ENCODE measurements around the gene NDUFB10.
A peak's percentile ranks its signal among the peaks of the same experiment; 100 is the strongest.
"Not testable (repeated sequence)": the region's sequence is repeated elsewhere in the genome, so short reads cannot be mapped to it uniquely, and the experiment has no call there.

Gene NDUFB10

DNA sequence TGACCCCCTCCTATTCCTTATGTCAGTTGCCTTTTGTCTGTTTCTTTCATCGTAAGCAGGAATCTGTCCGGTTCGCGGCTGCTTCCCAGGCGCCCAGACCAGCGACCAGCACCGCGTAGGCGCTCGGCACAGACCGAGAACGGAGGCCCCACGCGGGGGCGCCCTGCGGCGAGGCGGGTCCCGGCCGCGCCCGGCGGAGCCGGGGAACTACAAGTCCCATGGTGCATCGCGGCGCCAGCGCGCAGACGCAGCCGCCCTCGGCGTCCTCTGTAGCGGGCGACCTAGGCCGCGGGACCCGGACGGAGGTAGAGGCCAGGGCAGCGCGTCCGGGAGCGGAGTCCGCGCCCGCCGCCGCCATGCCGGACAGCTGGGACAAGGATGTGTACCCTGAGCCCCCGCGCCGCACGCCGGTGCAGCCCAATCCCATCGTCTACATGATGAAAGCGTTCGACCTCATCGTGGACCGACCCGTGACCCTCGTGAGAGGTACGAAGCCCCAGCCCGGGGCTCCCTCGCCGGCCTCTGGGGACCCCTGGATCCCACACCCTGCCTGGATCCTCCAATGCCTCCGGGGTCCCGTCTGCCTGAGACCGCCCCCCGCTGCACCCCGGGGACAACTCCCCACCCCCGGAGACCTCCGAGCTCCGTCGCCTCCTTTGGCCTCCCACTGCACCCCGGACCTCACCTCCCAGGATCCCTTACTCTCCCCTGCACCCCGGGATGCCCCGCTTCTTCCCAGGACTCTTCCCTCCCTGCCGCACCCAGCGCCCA lies at the start of gene NDUFB10:
NDUFB10 (plus strand) TSS at position 270 of the 771 bp plus-strand sequence; CDS start at position 357, 87 bp downstream.
- DNase-seq = peak; percentile 96

DNA sequence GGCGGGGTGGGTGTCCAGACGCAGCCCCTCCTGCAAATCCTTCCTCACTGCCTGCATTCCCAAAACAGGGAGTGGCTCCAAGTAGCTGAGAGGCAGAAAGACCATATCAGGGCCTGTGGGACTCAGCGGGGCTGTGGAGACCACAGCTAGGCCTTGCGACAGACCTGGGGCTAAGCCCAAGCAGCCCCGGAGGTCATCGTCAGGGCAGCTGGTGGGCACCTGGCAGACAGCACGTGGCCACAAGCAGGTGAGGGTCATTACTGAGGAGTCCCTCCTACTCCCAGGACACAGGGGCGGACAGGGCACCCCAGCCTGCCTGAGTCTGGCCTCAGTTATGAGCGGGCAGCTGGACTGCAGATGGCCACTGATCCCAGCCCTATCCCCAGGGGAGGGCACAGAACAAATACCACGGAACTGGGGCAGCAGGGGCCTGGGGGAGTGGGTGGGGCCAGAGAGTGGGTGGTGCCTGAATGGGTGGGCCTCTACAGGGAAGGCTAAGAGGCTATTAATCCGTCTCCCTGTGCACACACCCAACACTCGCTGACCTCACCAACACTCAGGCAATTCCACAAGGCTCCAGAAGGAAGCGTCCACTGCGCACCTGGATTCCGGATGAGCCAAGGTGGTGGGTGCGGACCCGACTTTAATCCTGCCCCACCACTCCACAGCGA lies 49.6 kb upstream of the NDUFB10 start:
- DNase-seq = no peak

DNA sequence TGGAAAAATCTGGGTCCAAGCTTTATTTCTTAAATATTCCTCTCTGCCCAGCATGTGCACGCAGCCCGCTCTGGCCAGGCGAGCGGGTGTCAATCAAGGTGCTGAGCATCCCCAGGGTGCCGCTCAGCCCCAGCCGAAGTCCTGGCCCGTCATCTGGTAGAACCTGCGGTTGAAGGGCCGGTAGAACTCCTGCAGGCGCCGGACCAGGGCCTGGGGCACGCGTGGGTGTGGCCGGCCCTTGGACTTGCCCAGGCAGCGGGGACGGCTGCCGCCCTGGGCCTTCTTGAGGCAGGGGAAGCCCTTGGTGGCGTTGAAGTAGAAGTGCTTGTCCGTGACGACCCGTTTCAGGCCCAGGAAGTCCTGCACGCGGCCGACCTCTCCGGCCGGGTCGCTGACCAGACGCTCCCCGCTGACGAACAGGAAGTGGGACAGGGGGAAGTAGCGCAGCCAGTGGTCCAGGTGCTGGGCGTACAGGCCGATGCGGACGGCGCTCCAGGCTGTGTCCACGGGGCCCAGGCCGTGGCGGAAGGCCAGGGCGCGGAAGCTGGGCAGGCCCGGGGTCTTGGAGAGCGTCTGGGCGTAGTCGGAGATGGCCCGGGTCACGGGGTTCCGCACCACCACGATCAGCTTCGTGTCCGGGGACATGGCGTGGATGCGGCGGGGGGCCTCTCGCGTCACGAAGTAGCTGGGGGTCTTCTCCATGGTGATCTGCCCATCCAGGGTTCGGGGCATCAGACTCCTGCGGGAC lies 47.7 kb upstream of the NDUFB10 start:
- no peak for DNase-seq

DNA sequence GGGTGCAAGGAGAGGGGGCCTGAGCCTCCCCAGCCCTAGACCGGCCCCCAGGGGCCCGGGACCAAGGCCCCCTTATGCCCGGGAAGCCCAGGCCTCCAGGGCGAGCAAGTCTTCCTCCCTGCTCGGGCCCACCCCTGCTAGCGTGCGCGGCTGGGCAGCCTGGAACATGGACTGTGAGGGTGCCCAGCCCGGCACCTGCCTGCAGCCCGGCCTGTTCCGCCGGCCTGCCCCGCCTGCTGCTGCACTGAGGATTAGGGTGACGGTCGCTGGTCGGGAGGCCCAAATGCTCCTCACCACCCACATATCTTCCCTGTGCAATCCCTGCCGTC lies 47.2 kb upstream of the NDUFB10 start:
- DNase-seq = no peak

DNA sequence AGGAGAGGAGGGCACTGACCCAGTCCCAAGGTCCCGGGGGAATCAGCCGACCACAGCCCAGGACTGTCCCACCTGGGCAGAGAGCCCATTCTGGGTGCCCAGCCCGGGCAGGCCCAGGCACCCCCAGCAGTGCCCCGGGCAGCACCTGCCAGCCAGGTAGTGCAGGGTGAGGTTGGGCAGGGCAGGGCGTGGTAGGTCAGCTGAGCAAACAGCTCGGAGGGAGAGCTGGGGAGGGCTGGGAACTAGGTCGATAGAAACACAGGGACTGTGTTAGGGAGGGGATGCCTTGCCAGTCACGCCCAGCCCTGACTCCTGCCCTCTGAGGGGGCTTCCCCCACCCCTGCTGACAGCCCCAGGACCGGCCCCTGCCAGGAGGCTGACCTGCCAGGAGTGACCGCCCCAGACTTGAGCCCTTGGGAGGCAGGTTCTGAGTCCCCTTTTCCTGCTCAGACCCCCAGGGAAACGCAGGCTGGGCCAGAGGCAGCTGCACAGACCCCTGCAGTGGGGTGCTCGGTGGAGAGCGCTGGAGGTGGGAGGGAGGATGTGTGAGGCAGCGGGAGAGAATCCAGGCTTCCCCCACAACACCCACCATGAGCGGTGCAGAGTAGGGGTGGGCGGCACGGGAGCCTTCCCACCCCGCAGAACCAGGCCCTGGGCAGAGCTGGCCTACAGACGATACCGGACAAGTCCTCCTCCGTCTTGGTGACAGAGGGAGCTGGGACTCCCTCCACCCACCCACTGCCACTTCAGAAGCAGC lies 45.8 kb upstream of the NDUFB10 start:
- DNase-seq = no peak

DNA sequence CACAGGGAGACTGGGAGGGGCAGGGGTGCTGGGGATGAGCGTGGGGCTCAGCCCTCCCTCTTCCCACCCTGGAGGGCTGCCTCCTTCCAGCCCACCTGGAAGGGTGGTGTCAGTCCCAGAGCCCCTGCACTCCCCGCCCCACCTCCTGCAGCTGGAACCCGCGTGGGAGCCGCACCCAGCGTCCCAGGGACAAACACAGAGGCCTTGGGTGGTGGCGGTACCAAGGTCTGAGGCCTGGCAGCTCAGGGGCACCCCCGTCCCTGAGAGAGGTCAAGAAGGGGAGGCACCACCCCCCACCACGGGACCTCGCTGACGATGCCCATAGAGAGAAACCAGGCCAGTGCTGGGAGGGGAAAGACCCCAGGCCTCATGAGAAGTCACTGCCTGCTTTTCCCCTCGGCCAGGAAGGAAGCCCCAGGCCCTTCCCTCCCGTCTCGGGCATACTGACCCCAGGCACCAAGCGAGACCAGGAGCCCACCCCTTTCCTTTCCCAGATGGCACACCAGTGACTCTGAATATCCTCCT lies 45.2 kb upstream of the NDUFB10 start:
- no peak for DNase-seq

DNA sequence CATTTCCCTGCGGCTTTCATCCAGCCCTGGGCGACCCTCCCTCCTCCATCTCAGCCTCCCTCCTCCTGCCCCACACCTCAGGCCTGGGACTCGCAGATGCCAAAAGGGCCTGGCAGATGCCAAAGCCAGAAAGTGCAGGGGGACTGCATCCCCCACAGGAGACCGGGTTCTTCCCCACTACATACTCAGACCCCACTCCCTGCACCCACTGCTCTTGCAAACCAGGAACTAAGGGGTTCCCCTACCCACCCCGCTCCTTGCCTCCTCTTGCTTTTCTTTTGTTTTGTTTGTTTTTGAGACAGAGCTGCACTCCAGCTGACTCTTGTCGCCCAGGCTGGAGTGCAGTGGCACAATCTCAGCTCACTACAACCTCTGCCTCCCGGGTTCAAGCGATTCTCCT lies 44.4 kb upstream of the NDUFB10 start:
- DNase-seq = no peak

DNA sequence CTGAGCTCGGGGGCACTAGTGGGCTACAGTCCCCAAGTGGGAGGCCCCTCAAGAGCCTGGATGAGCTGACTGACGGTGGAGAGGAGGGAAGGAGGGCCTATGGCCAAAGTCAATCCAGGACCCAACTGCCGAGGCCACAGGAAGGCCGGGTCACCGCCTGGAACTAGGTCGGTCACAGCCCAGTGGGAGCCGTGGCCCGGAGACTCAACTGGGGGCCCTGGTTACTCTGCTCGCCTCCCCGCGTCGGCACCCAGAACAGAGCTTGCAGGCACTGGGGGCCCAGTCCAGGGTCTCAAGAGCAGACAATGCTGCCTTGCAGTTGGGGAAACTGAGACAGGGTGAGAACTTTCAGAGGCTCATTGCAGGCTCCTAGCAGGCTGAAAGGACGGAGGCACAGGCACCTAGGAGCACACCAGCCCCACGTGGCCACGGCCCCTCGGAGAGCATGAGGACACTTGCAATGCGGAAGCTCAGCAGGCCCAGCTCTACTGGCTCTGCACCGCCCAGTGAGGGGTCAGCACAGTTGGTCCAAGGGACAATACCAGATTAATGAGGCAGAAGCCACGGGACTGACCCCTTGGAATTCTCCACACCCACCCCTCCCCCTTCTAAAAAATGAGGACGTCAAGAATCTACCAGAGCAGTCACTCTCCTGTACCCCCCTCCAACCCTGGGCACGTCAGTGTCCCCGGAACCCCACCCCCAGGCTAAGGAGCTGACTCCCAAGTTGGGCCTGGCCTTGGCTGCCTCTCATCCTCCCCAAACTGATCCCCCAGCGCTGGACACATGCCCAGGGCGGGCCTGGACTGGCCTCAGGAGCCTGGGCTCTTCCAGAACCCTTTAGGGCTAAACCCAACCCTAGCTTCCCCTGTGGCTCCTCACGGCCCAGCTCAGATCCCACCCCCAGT lies 43.4 kb upstream of the NDUFB10 start:
- no peak for DNase-seq

DNA sequence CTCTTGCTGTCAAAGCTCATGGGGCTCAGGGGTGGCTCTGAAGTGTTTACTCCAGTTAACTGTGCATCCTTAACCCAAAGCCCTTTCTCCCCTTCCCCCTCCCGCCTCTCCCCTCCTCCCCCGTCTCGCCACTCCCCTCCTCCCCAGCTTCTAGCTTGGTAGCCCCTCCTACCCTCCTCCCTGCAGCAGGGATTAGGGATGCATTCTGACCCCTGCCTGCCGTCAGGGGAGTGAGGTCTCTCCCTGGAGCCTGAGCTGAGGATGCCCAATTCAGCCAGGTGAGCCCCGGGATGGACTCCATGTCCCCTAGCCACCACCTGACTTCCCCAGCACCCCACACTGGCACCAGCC lies 42.7 kb upstream of the NDUFB10 start:
- DNase-seq = no peak

DNA sequence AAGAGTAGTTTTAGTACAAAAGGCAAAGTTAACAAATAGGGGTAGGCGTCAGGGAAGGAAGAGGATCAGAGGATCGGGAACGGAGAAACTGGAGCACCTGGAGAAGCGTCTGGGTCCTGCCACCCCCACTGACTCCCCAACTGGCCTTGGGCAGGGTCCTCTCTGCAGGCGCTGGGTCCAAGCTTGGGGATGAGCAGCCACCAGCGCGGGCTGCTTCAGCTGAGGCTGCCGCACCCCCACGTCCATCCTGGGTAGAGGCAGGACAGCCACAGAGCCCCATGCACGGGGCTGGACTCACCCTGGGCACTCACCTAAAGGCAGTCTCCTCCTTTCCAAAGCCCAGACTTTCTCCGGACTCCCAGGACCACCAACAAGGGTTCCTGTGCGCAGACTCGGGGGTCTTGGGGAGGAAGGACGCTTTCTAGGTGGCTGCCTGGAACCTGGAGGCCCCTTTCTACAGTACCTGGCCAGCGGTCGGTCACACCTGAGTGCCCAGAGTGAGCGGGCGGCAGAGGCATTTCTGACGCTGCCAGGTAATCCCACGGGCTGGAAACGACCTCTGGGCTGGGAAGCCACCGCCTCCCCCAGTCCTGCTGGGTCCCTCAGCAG lies 42.2 kb upstream of the NDUFB10 start:
- no peak for DNase-seq

DNA sequence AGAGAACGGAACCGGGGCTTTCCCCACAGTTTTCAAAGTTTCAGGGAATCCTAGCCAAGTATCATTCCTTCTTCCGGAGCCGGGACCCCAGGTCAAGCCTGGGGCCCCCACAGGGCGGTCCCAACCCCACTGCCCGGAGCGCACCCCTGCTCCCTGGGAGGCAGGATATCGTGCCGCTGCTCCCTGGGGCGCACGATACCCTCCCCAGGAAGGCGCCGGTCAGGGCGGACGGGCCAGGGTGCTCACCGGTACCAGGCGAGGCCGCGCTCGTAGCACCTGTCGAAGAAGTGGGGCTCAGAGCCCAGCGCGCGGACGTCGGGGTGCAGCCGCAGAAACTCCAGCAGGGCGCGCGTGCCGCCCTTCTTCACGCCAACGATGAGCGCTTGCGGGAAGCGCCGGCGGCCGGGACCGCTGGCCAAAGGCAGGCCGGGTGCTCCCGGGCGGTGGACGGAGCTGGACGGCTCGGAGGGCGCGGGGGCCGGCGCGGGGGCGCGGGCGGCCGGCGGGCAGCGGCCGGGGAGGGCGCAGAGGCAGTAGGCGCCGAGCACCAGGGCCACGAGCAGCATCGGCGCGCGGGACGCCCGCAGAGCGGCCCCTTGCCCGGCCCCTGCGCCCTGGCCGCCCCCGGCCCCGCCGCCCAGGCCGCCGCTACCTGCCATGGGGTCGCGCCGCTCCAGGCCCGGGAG lies 41.5 kb upstream of the NDUFB10 start:
- no peak for DNase-seq

DNA sequence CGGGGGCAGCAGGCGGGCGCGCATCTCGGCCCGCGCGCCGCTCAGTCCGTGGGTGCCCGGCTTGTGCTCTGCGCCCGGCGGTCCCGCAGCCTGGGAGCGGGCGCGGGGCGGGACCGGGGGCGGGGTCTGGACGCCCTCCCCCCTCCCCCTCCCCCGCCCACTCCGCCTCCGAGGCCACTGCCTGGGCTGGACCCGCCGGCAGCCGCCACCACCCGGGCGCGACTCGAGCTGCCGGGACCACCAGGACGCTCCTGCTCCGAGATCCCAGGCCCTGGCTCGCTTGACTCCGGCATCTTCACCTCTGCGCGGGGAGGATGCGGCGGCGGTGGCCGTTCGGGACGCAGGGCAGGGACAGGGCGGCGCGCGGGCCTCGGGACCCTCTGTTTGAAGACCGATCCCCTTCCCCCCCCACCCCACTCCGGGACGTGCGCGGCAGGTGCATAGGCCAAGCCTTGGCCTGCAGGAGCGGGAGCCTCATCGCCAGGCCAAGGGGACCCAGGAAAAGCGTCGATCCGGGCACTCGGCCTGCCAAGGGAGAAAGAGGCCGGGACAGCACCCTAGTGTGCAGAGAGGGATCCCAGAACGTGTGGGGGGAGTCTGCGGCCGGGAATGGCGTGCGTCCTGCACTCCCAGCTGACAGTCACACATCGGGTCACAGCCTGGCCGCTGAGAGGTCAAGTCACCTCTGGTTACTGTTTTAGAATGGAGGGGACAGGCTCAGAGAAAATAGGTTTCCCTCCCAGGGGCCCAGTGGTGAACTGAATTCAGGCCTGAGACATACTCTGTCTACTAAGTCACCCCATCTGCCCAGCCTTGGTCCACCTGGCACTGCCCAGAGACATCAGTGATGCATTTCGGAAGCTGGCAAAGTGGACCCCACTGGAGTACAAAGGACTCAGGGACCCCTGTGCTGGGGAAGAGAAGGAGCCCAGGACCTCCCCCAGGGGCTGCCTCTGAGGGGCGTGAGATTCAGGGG lies 40.7 kb upstream of the NDUFB10 start, which contains the start of gene HS3ST6:
HS3ST6 (minus strand) TSS at position 65 of the 976 bp plus-strand sequence. CDS start 92 bp downstream, outside the sequence.
- no peak for DNase-seq

DNA sequence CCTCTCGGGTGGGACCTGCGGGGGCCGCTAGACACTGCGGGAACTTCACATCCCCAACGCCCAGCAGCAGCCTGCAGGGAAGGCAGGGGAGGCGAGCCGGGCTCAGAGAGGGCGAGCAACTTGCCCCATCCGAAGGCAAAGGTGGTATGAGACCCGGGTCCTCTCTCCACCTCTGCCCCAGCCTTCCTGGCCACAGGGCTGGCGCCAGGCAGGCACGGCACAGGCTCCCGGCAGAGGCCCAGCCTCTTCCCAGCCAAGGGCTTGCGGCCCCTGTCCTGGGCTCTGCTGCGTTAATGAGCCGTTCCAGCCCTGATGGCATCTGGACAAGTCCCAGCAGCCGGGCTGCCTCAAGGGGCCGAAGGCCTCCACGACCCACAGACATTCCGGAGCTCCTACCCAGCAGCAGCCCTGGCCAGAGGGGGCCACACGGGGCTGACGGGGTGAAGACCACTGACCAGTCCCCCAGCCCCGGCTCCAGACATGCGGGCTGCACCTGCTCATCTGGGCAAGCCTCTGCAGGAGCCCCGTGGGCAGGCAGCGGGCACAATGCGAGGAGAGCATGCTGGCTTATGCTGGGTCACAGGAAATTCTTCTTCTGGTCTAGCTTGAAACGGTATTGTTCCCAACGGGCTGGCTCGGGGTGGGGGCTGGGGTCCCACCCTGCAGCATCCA lies 39.9 kb upstream of the NDUFB10 start:
- DNase-seq = no peak

DNA sequence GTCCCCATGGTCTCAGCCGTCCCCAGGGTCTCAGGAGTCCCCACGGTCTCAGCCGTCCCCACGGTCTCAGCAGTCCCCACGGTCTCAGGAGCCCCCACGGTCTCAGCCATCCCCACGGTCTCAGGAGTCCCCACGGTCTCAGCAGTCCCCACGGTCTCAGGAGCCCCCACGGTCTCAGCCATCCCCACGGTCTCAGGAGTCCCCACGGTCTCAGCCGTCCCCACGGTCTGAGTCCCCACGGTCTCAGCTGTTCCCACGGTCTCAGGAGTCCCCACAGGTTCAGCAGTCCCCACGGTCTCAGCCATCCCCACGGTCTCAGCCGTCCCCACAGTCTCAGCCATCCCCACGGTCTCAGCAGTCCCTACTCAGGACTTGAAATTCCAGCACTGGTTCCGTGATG lies 39.2 kb upstream of the NDUFB10 start:
- DNase-seq = not testable (repeated sequence)

DNA sequence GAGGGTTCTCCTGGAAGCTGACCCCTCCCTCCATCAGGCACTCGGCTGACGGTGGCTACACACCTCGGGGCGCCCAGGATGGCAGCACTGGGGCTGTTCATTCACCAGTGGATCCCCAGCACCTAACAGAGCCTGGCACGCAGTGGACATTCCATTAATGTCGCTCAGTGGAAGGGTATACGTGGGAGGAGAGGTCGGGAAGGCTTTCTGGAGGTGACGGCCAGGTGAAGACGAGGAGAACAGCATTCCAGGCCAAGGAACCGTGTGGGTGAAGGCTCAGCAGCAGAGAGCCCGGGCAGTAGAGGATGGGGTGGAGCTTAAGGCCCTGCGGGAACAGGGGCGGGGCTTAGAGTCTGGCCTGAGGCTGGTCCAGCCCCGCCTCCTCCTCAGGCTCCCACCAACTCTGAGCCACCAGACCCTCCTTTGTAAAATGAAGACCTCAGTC lies 38.6 kb upstream of the NDUFB10 start:
- peak; percentile 43 for DNase-seq

DNA sequence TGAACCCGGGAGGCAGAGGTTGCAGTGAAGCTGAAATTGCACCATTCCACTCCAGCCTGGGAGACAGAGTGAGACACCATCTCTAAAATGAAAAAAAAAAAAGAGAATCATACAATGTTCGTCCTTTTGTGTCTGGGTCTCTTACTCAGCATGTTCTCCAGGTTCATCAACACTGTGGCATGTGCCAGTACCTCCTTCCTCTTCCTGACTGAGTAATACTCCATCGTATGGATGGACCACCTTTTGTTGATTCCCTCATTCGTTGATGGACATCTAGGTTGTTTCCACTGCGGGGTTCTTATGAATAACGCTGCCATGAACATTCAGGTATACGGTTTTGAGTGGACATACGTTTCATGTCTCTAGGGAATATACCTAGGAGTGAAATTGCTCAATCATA lies 37.0 kb upstream of the NDUFB10 start:
- DNase-seq = no peak

DNA sequence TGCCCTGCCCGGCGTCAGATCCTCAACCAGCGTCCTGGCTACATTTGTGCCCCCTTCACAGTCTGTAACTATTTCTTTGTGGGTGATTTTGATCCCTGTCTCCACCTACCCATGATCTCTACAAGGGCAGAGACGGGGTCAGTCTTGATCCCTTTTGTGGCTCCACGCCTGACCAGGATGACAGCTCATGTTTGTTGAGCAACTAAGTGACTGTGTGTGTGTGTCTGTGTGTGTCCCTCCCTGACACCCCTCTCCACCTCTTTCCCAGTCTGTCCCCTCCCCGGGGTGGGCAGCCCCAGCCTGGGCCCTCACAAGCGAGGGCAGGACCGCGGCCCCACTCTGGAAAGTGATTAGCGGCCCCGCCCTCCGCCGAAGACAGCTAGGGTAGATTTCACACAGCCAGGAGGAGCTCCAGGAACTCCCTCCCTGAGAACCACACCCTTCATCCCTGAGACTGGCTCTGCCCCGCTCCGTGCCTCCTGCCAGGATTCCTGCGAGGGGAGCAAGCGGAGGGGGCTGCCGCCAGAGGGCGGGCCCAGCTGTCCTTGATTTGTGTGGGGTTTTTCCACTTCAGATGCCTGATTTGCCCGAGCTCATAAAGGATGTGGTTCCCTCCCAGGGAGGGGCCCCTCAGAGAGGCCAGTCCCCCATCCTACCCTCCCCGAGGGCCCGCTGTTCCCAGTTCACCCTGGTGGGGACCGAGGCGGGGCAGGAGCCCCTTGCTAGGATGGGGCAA lies 35.9 kb upstream of the NDUFB10 start:
- no peak for DNase-seq

DNA sequence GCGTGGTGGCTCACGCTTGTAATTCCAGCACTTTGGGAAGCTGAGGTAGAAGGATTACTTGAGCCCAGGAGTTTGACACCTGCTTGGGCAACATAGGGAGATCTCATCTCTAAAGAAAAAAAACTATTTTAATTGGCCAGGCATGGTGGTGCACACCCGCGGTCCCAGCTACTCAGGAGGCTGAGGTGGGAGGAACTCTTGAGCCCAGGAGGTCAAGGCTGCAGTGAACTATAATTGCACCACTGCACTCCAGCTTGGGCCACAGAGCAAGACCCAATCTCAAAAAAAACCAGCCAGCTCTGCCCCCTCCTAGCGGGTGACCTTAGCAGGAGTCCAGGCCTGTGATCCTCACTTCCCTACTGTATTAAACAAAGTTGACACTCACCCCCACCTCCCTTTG lies 35.2 kb upstream of the NDUFB10 start:
- DNase-seq = no peak
